Fibroblast of lung (primary cell): ENCODE results near the gene NUP160.

Source experiments
- CTCF ChIP-seq, 2 donors: IDR thresholded peaks in 1 of 2; conservative IDR thresholded peaks in 1 of 2; 1 replicate in 1 of 2; 2 replicates in 1 of 2; pipeline ENCODE4 v1.5.1; 2011 to 2012; ENCODE audit warnings: low read length in 2 of 2, control low read depth in 1 of 2, inconsistent platforms in 1 of 2, low read depth in 1 of 2, mild to moderate bottlenecking in 1 of 2
- EZH2 ChIP-seq: IDR thresholded peaks from 2 replicates; pipeline ENCODE4 v1.5.1; 2012; ENCODE audit warnings: low read length, control low read depth, mild to moderate bottlenecking; ENCODE audit errors: missing control alignments

- no peak for TF ChIP-seq CTCF (conservative IDR thresholded peaks at IDR 0.05 in 1 of 2, IDR thresholded peaks at IDR 0.05 in 1 of 2; ENCODE audit: low read depth in 1 of 2, low read length in 2 of 2)
- TF ChIP-seq EZH2: no peak
Measured at GRCh38 chr11:47857892-47858543, 9.9 kb upstream of the NUP160 start.
